K562 (cell line): ENCODE data around the gene PAX2. TPM values are rescaled to one million over a fixed set of nuclear protein-coding genes. Genes with fewer than 3 reads are reported as not detected.

ENCODE experiments used
- ATAC-seq: fragments of 200-7000 bp; cut with Tn5 transposase; 3 replicates; pipeline ENCODE4 v1.9.1; 2020; ENCODE audit warnings: moderate library complexity
- BruUV-seq: library from RNA; stranded (reverse); fragments of 400-500 nt; replicated peaks from 2 replicates; lab custom pipeline; 2021; lab: Mats Ljungman, UMichigan
- CTCF ChIA-PET: fragments of 300-600 bp; formaldehyde crosslinking; extraction: SDS; loops from one replicate; lab custom pipeline; 2021; ENCODE audit warnings: low intra/inter-chr PET ratio; lab: Yijun Ruan, JAX
- POLR2A ChIA-PET: fragments of 300-600, 350-650 bp; sonication (Branson Sonifier 250); formaldehyde crosslinking; extraction: SDS; loops from one replicate; lab custom pipeline; 2021; ENCODE audit warnings: antibody characterized with exemption, inconsistent platforms; lab: Yijun Ruan, JAX
- DNase-seq, 4 experiments: peaks; one replicate each; pipeline versions ENCODE4 v3.0.0 to v3.0.0-alpha.2; 2011 to 2018; ENCODE audit warnings: low spot score in 3 of 4, mixed read lengths in 3 of 4; ENCODE audit errors: extremely low read depth in 1 of 4
- FAIRE-seq: peaks from 2 replicates; lab custom pipeline; 2011; peaks lifted over from hg19 to GRCh38; lab: Jason Lieb, UNC
- H2AFZ ChIP-seq: 2 replicates; pipeline ENCODE4 v1.6.0; 2011; ENCODE audit warnings: low read depth, low read length, control low read depth, inconsistent platforms
- H3K27ac ChIP-seq: fragments of 200-600 bp; 3 replicates; pipeline ENCODE4 v1.8.0; 2011; ENCODE audit warnings: low read depth, mild to moderate bottlenecking, control low read depth, inconsistent platforms, low read length, moderate library complexity, mixed read lengths; ENCODE audit errors: extremely low read depth
- H3K27me3 ChIP-seq, 2 experiments: fragments of 300-600 bp in 1 of 2; 2 replicates in 1 of 2; 3 replicates in 1 of 2; pipeline versions ENCODE4 v1.6.0 to v1.8.0; 2011; ENCODE audit warnings: inconsistent platforms in 2 of 2, low read length in 2 of 2, mild to moderate bottlenecking in 1 of 2, mixed read lengths in 1 of 2, moderate library complexity in 1 of 2; ENCODE audit not compliant: control insufficient read depth in 2 of 2, insufficient read depth in 2 of 2
- H3K36me3 ChIP-seq: fragments of 300-600 bp; 3 replicates; pipeline ENCODE4 v1.8.0; 2011; ENCODE audit warnings: mild to moderate bottlenecking, low read length, inconsistent platforms; ENCODE audit not compliant: control insufficient read depth, insufficient read depth
- H3K4me1 ChIP-seq, 2 experiments: fragments of 200-600 bp in 1 of 2; replicated peaks in 1 of 2; 2 replicates in 1 of 2; 3 replicates in 1 of 2; pipeline versions ENCODE4 v1.5.1 to v1.8.0; 2011; ENCODE audit warnings: inconsistent platforms in 2 of 2, low read length in 2 of 2, mild to moderate bottlenecking in 1 of 2, mixed read lengths in 1 of 2, moderate library complexity in 1 of 2; ENCODE audit not compliant: control insufficient read depth in 2 of 2, insufficient read depth in 2 of 2
- H3K4me2 ChIP-seq: 2 replicates; pipeline ENCODE4 v1.6.1; 2011; ENCODE audit warnings: low read length, control low read depth, inconsistent platforms, mixed read lengths; ENCODE audit not compliant: insufficient read depth
- H3K4me3 ChIP-seq: fragments of 200-600 bp; sonication (generic), shearing (Covaris generic); 2 replicates; pipeline ENCODE4 v1.5.1; 2016; ENCODE audit warnings: control low read depth, inconsistent platforms
- H3K79me2 ChIP-seq: fragments of 200-600 bp; 3 replicates; pipeline ENCODE4 v1.8.0; 2011; ENCODE audit warnings: low read length, inconsistent platforms; ENCODE audit not compliant: control insufficient read depth, insufficient read depth
- H3K9ac ChIP-seq, 2 experiments: 2 replicates each; pipeline versions ENCODE4 v1.6.0 to v1.6.1; 2011; ENCODE audit warnings: low read depth in 2 of 2, low read length in 2 of 2, control low read depth in 1 of 2, inconsistent platforms in 1 of 2, mild to moderate bottlenecking in 1 of 2, mixed read lengths in 1 of 2; ENCODE audit not compliant: insufficient read depth in 1 of 2
- H3K9me1 ChIP-seq: one replicate; pipeline ENCODE4 v1.6.0; 2011; ENCODE audit warnings: inconsistent platforms, mild to moderate bottlenecking, low read length, moderate library complexity; ENCODE audit not compliant: control insufficient read depth, insufficient read depth
- H3K9me3 ChIP-seq: replicated peaks from 2 replicates; pipeline ENCODE4 v1.5.1; 2011; ENCODE audit warnings: low read depth, low read length, inconsistent platforms; ENCODE audit not compliant: control insufficient read depth, insufficient read depth
- H4K20me1 ChIP-seq: replicated peaks from 2 replicates; pipeline ENCODE4 v1.6.1; 2011; ENCODE audit warnings: low read length, inconsistent platforms, mixed read lengths; ENCODE audit not compliant: control insufficient read depth, insufficient read depth
- FOS ChIP-seq: IDR thresholded peaks from 3 replicates; pipeline ENCODE4 v1.6.1; 2011; ENCODE audit not compliant: insufficient read length; ENCODE audit errors: extremely low read depth
- GABPA ChIP-seq: fragments of 200-800 bp; sonication (Bioruptor generic); conservative IDR thresholded peaks from 2 replicates; pipeline ENCODE4 v1.6.1; 2016; ENCODE audit warnings: low read depth, missing genetic modification characterization, missing compliant biosample characterization
- HNRNPLL ChIP-seq: fragments of 200-400 bp; formaldehyde crosslinking; IDR thresholded peaks from 2 replicates; pipeline ENCODE4 v1.6.1; 2017; ENCODE audit warnings: low read length, low read depth, mild to moderate bottlenecking; ENCODE audit not compliant: poor library complexity, severe bottlenecking
- SMAD1 ChIP-seq: fragments of 150-350 bp; IDR thresholded peaks from 2 replicates; pipeline ENCODE4 v1.6.1; 2014; ENCODE audit warnings: low read length, low read depth; ENCODE audit not compliant: partially characterized antibody
- SREBF2 ChIP-seq: sonication (generic); formaldehyde crosslinking; IDR thresholded peaks from 2 replicates; pipeline ENCODE4 v1.4.0; 2020; ENCODE audit warnings: mild to moderate bottlenecking, missing genetic modification reagents
- SRSF3 ChIP-seq: fragments of 200-400 bp; formaldehyde crosslinking; IDR thresholded peaks from 2 replicates; pipeline ENCODE4 v1.6.1; 2016; ENCODE audit warnings: mild to moderate bottlenecking, low read length, moderate library complexity; ENCODE audit not compliant: insufficient read depth
- THRAP3 ChIP-seq: fragments of 450-650 bp; IDR thresholded peaks from 2 replicates; pipeline ENCODE4 v1.6.1; 2016; ENCODE audit warnings: mild to moderate bottlenecking, inconsistent platforms, borderline replicate concordance
- WGBS: fragments of 100-300 bp; shearing (Covaris generic); methylation state at CpG from one replicate; pipeline ENCODE4 v1.1.6; 2016; ENCODE audit warnings: low coverage, mixed read lengths; ENCODE audit not compliant: insufficient coverage; ENCODE audit errors: missing lambda C conversion rate; 5-methylcytosine and 5-hydroxymethylcytosine counted together
- in situ Hi-C: fragments of 300-500 bp; cut with MboI; formaldehyde crosslinking; loops from 4 replicates; pipeline ENCODE4 v1.15.0; 2018; ENCODE audit warnings: inconsistent platforms, mixed read lengths
- intact Hi-C: fragments of 100-400 bp; cut with micrococcal nuclease; formaldehyde crosslinking; loops from 2 replicates; pipeline ENCODE4 v1.14.2; 2022
- polyA plus RNA-seq, 8 experiments: library from polyadenylated mRNA; depleted of rRNA in 4 of 8; stranded (reverse) in 5 of 8; unstranded in 3 of 8; fragments of >200 nt; fragmentation: Nextera tagmentation in 2 of 8; fragmentation: Illumina TruSeq in 1 of 8; extraction: Ambion mirVana in 2 of 8; extraction: Trizol in 1 of 8; gene quantifications; 2 replicates each; pipeline versions ENCODE4 v1.2.1 to v1.2.3, GENCODE V29; 2011 to 2014; ENCODE audit warnings: inconsistent platforms in 1 of 8, missing spikeins in 1 of 8
- total RNA-seq, 7 experiments: library from RNA; depleted of rRNA in 6 of 7; stranded (reverse); fragments of >200 nt in 6 of 7; fragmentation: Illumina TruSeq in 2 of 7; extraction: Trizol in 2 of 7; gene quantifications; 2 replicates each; pipeline versions ENCODE4 v1.2.1 to v1.2.3, GENCODE V29; 2011 to 2021; ENCODE audit warnings: low replicate concordance in 1 of 7
- TF ChIP-seq, protein P1 (sequence below): fragments of 450-650 bp; conservative IDR thresholded peaks from 2 replicates; pipeline ENCODE4 v1.6.1; 2016; ENCODE audit warnings: missing genetic modification characterization, low read depth, mild to moderate bottlenecking, control low read depth, missing compliant biosample characterization

The PAX2 gene
- total and polyA plus RNA-seq, 9 of the 15 experiments (the other 6 are each of a cell fraction or from before 2014, with no cell fraction given), result not detected

DNA sequence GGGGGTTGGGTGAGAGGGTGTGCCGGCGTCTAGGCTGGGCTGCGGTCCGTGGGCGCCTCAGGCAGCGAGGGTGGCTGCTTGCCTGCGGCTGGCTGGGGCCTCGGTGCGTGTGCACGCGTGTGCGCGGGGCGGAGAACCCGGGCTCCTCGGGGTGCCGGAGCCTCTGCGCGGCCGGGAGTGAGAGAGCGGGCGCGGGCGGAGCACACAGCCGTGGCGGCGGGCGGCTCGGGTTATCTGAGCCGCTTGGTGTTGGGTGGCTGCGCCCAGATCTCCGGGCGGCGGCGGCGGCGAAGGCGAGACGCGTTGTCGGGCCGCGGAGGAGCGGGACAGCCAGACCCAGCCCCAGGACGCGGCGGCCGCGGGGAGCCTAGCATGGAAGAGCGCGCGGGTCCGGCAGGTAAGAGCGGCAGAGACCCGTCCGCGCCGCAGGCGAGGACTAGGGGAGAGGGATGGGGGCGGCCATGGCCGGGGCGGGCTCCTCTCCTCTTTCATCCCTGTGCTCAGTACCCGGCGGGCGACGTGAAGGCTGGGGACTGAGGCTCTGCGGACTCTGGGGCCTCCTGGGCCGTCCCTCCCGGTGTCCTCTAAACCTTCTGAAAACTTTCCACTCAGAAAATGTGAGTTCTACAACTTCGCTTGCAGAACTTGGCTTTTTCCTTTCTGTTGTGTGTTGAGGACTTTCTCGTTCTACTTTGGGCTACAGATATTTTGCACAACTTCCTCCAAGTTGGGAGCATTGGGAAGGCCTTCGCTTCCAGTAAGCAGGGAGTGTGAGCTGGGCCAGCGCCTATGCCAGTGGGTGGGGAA lies 9.8 kb upstream of the PAX2 start:
- in situ Hi-C loops, result no loop called here
- WGBS, result 4% methylated on average over 46 of the region's 73 CpGs
- POLR2A ChIA-PET, result no interaction called here

DNA sequence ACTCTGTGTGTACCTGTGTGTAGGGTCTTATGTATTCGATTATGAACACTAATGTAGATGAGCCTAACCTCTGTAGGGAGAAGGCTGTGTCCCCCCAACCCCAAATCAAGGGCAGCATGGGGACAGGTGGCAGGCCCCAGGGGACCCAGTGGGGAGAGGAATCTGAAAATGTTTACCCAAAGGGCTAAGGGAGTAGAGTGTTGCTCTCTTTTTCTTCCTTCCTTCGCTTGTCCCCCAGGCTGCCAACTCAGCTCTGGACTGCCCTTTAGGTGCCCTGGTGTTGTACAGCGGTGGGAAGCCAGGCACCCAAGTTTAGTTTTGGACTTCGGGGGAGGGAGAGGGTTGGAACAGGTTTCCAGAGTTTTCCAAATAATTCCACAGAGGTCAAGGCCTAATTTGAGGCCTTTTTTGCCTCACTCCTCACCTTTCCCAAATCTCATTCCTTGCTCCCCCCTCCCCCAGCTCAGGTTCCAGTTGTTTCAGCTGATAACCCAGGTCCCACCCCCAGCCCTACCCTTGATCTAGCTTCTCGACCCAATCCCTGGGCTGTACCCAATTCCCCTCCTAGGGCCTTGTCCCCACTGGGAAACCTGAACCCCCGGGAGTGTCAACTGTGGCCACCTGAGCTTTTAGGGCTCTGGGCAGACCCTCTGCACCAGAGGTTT lies 9.1 kb upstream of the PAX2 start:
- no peaks in the 10 kb centered on the region for H3K79me2 ChIP-seq
- BruUV-seq, result no TSS peak
- H3K4me2 ChIP-seq, result no peak overlapping the region
- FAIRE-seq (no peak), ATAC-seq (no peak), DNase-seq (no peak)
- CTCF ChIA-PET, result no interaction called here
- H3K36me3 ChIP-seq, result no peaks in the 10 kb centered on the region
- intact Hi-C loops, result no loop called here
- H3K27me3 ChIP-seq, result peaks cover 32 to 76% of the 10 kb centered on the region in 2 experiments; a peak in 4 of 5 replicates
- POLR2A ChIA-PET, result no interaction called here
- in situ Hi-C loops, result no loop called here
- TF ChIP-seq, protein P1, sequence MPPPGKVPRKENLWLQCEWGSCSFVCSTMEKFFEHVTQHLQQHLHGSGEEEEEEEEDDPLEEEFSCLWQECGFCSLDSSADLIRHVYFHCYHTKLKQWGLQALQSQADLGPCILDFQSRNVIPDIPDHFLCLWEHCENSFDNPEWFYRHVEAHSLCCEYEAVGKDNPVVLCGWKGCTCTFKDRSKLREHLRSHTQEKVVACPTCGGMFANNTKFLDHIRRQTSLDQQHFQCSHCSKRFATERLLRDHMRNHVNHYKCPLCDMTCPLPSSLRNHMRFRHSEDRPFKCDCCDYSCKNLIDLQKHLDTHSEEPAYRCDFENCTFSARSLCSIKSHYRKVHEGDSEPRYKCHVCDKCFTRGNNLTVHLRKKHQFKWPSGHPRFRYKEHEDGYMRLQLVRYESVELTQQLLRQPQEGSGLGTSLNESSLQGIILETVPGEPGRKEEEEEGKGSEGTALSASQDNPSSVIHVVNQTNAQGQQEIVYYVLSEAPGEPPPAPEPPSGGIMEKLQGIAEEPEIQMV, result no peak
- TF ChIP-seq SRSF3, result no peak
- no peak for TF ChIP-seq THRAP3
- no peak for TF ChIP-seq GABPA (tag)
- TF ChIP-seq SREBF2 (CRISPR knock-in tag), result no peak
- TF ChIP-seq SMAD1, result no peak
- TF ChIP-seq HNRNPLL, result no peak
- peaks cover 0 to 11% of the 10 kb centered on the region in 2 experiments; a peak in 2 of 5 replicates for H3K4me1 ChIP-seq
- no peaks in the 10 kb centered on the region for H3K9me1 ChIP-seq
- no peaks in the 10 kb centered on the region for H3K9me3 ChIP-seq
- 5% methylated on average over 4 of the region's 6 CpGs for WGBS
- H3K27ac ChIP-seq, result no peak overlapping the region
- no peak overlapping the region for H2AFZ ChIP-seq
- H4K20me1 ChIP-seq, result peaks cover 4% of the 10 kb centered on the region; the same call in 1 of the 2 replicates
- H3K9ac ChIP-seq, result no peak overlapping the region
- H3K4me3 ChIP-seq, result no peak overlapping the region

More for the DNA sequence above, 9.8 kb upstream of the PAX2 start:
- CTCF ChIA-PET, result no interaction called here
- H3K27me3 ChIP-seq, result peaks cover 35 to 77% of the 10 kb centered on the region in 2 experiments
- TF ChIP-seq FOS, result no peak
- no peak overlapping the region for H3K4me3 ChIP-seq
- H4K20me1 ChIP-seq, result peaks cover 4% of the 10 kb centered on the region; the same call in 1 of the 2 replicates
- no peaks in the 10 kb centered on the region for H3K9me3 ChIP-seq
- peaks cover 0 to 17% of the 10 kb centered on the region in 2 experiments; a peak in 2 of 5 replicates for H3K4me1 ChIP-seq
- intact Hi-C loops, result no loop called here
- no peaks in the 10 kb centered on the region for H3K9me1 ChIP-seq
- H3K4me2 ChIP-seq, result no peak overlapping the region
- no TSS peak for BruUV-seq
- DNase-seq (no peak), ATAC-seq (no peak; the same call in 2 of the 3 replicates), FAIRE-seq (no peak)
- no peaks in the 10 kb centered on the region for H3K36me3 ChIP-seq
- no peak overlapping the region for H2AFZ ChIP-seq
- H3K9ac ChIP-seq, result no peak overlapping the region
- no peak overlapping the region for H3K27ac ChIP-seq
- no peaks in the 10 kb centered on the region for H3K79me2 ChIP-seq
